GF-D8 (cell line): ENCODE results near the gene ATAT1.

Experiments
- DNase-seq: peaks from one replicate; lab custom pipeline; 2025; lab: John Stamatoyannopoulos, UW

The ATAT1 gene

DNA sequence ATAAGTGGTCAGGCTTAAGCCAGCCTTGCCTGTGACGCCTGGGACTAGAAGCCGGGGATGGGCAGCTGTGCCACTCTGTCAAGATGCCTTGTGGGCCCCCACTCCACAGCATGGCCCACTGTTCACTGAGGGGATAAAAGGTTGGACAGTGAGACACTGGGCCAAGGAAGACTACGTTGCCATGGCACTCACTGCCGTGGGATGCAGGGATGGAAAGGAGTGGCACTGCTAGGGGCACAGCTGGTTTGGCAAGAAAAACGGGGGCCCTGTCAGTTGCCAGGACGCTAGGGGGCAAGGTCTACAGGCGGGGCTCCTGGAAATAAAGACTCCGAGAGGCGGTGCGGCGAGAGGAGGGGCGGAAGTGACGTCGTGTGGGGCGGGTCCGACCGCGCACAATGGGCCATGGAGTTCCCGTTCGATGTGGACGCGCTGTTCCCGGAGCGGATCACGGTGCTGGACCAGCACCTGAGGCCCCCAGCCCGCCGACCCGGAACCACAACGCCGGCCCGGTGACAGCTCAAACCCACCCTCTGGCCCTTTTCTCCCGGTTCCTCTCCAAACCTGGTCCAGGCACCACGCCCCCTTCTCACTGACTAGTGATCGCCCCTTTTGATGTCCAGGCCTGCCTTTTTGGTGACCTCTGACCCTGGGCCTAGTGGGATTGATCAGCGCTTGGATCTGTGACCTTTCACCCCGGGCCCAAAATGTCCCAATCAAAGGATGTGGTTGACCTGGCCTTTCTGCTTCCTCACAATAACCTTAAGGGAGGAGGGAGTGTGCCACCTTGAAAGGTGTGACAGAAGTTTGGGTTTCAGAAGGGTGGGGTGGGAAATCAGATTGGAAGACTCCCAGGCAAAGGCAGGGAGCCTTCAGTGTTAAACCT lies at the start of gene ATAT1:
TSS of gene ATAT1 (plus strand) at position 391 of the 883 bp plus-strand sequence.
- no peak for DNase-seq

DNA sequence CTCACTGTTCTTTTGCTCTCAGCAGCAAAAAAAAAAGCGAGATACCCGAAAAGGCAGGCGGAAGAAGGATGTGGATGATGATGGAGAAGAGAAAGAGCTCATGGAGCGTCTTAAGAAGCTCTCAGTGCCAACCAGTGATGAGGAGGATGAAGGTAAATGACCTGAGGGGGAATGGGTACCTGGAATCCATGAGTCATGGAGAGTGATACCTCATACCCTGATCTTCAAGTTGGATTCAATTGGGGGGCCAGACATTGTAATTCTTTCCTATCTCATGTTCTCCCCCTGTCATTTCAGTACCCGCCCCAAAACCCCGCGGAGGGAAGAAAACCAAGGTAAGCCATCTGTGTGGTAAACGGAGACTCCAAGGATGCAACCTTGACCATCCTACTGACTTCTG lies 48.6 kb upstream of the ATAT1 start:
- DNase-seq: no peak

DNA sequence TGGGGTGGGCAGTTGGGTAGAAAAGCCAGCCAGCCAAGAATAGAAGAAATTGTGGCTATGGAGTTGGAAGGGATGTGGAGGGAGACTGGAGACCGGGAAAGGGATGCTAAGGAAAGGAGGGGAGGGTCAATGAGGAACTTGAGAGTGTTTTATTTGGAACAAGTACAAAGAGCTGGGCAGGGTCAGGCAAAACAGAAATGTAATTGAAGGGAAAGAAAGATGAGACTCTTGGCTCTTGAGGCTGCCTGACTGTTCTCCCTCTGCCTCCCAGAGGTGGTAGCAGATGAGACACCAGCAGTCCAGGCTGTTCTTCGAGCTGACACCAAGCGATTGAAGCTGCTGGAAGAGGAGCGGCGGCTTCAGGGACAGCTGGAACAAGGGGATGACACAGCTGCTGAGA lies 42.8 kb upstream of the ATAT1 start:
- DNase-seq: no peak

DNA sequence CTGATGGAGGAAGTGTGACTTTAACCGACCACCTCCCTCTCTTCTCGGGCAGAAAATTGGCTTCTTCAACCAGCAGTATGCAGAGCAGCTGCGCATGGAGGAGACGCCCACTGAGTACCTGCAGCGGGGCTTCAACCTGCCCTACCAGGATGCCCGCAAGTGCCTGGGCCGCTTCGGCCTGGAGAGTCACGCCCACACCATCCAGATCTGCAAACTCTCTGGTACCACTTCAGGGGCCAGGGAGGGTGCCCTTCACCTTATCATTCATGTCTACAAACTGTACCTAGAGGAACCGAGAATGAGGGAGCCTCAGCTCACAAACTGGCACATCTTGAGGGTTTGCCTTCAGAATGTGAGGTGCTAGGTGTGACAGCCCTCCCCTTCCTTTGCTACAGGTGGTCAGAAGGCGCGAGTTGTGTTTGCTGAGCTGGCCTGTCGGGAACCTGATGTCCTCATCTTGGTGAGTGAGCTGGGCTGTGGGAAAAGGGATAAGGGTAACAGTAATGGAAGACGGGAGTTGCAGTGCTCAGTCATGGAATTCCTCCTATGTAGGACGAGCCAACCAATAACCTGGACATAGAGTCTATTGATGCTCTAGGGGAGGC lies 36.8 kb upstream of the ATAT1 start:
- DNase-seq: no peak

DNA sequence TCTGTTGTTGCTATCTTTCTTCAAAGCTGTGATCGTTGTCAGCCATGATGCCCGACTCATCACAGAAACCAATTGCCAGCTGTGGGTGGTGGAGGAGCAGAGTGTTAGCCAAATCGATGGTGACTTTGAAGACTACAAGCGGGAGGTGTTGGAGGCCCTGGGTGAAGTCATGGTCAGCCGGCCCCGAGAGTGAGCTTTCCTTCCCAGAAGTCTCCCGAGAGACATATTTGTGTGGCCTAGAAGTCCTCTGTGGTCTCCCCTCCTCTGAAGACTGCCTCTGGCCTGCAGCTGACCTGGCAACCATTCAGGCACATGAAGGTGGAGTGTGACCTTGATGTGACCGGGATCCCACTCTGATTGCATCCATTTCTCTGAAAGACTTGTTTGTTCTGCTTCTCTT lies 36.2 kb upstream of the ATAT1 start:
- DNase-seq: no peak

DNA sequence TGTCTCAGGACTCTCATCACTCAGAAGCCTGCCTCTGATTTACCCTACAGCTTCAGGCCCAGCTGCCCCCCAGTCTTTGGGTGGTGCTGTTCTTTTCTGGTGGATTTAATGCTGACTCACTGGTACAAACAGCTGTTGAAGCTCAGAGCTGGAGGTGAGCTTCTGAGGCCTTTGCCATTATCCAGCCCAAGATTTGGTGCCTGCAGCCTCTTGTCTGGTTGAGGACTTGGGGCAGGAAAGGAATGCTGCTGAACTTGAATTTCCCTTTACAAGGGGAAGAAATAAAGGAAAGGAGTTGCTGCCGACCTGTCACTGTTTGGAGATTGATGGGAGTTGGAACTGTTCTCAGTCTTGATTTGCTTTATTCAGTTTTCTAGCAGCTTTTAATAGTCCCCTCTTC lies 35.7 kb upstream of the ATAT1 start:
- DNase-seq: no peak

DNA sequence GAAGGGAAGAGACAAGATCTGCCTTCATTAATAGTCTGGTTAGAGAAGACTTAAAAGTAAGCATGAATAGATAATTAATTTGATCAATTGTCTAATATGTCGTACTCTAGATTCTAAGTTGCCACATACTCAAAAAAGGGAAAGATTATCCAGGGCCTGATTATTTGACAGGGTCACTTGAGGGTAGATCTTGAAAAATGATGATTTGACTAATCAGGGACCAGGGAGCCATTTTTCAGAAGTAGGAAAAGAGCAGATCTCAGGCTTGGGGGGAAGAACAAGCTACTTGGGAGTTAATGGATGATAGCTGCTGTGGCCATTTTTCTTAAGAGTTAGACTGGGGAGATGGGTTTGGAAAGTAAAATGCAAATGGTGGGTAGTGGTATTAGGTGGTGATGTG lies 34.4 kb upstream of the ATAT1 start:
- no peak for DNase-seq

DNA sequence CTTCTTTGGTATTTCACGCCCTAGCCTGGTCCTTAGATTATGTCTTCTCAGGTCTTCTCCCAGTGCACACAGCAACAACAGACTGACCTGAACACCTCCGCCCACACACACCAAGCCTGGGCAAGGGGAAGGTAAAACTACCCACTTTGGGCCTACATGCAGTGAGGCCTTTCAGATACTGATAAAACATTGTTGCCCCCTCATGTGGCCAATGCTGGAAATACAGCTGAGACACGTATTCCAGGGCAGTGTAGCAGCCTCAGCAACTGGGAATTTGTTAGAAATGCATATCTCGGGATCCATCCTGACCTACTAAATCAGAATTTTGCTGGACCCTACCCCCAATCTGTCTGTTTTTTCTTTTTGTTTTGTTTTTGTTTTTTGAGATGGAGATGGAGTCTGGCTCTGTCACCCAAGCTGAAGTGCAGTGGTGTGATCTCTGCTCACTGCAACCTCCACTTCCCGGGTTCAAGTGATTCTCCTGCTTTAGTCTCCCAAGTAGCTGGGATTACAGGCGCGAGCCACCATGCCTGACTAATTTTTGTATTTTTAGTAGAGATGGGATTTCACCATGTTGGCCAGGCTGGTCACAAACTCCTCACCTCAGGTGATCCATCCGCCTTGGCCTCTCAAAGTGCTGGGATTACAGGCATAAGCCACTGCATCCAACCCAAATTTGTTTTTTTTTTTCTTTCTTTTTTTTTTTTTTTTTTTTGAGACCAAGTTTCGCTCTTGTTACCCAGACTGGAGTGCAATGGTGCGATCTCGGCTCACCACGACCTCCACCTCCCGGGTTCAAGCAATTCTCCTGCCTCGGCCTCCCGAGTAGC lies 29.1 kb upstream of the ATAT1 start:
- DNase-seq: peak; percentile 16

DNA sequence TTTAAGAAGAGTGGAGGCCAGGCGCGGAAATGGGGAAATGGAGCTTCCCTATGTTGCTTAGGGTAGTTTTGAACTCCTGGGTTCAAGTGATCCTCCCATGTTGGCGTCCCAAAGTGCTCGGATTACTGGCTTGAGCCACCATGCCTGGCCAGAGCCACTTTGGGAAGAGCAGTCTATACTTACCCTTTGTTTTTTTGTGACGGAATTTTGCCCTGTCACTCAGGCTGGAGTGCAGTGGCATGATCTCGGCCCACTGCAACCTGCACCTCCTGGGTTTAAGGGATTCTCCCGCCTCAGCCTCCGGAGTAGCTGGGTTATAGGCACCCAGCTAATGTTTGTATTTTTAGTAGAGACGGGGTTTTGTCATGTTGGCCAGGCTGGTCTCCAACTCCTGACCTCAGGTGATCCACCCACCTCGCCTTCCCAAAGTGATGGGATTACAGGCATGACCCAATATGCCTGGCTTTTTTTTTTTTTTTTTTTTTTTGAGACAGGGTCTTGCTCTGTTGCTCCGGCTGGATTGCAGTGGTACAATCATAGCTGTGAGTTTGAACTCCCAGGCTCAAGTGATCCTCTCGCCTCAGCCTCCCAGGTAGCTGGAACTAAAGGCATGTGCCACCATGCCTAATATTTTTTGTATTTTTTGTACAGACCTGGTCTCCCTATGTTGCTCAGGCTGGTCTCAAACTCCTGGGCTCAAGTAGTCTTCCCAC lies 27.6 kb upstream of the ATAT1 start:
- DNase-seq: no peak

DNA sequence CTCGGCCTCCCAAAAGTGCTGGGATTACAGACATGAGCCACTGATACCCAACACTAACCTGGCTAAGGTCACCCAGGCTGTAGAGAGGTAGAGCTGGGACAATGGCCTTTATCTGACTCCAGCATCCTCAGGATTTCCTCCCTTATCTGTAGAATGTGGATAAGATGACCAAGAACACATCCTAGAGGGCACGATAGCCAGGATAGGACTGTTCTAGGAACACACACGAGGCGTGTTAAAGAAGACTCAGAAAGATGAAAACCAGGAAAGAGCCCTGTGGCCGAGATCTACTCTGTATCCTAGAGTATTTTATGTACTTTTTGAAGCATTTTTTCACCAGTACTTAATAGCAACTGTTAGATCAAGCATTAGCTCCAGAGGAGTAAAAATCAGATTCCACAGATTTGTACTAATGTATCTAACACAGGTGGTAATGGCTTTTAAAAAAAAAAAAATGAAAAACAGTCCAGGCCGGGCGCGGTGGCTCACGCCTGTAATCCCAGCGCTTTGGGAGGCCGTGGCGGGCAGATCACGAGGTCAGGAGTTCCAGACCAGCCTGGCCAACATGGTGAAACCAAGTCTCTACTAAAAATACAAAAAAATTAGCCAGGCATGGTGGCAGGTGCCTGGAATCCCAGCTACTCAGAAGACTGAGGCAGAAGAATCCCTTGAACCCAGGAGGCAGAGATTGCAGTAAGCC lies 26.9 kb upstream of the ATAT1 start:
- no peak for DNase-seq

DNA sequence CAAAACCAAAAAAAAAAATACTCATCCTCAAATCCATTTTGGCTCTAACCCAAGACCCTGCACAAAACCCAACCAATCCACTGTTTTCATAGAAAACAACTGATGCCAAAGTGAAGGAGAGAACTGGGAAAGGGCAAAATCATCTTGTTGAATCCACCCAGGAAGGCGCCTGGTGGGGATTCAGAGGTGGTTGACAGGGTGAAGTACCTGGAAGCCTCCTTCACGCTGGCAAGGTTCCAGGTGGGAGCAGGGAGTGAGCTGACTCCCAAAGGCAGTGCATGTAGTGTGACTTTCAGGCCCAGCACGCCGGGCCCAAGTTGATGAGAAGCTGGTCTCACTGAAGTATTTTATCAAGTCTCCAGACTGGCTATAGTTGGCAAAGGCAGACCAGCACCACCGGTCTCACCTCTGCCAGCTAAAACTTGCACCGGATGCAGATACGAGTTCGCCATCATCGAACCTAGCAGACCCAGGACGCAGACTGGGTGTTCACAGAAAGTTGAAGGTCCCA lies 26.2 kb upstream of the ATAT1 start:
- no peak for DNase-seq

DNA sequence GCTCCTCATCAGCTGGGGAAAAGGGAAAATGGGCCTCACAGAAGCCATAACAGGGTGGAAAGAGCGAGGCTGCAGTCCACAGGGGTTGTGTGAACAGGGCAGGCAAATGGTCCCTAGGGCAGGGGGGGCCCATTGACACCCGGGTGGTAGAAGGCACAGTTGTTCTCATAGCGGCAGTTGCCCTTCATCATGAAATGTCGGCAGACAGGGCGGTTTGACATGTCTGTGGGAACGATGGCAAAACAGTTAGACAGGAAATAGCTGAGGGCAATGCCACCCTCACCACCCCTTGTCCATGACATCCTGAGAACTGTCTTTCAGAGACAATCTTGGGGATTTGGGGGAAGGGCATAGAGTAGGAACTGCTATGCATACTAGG lies 25.2 kb upstream of the ATAT1 start:
- DNase-seq: no peak

DNA sequence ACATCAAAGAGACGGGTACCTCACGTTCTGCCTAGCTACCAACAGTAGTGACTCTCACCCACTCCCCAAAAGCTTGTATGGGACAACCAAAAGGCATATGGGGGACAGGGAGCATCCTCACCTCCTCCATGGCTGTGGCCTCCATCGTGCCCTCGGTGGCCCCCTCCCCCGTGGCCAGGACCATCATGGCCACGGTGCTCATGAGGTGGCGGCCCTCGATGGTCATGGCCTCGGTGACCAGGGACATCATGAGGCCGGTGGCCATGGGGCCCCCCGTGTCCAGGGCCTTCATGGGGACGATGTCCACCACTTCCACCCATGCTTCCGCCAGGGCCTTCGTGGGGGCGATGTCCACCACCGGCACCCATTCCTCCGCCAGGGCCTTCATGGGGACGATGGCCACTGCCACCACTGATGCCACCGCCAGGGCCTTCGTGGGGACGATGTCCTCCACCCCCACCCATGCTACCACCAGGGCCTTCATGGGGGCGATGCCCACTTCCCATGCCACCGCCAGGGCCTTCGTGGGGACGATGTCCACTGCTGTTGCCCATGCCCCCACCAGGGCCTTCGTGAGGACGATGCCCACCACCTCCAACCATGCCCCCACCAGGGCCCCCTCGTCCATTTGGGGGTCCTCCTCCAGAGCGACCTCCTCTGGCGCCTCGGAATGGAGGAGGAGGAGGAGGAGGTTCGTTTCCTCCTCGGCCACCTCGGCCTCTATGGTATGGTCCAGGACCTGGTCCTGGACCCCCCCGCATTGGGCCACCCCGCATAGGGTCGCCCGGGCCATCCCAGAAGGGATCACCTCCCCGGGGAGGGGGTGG lies 24.6 kb upstream of the ATAT1 start:
- no peak for DNase-seq

DNA sequence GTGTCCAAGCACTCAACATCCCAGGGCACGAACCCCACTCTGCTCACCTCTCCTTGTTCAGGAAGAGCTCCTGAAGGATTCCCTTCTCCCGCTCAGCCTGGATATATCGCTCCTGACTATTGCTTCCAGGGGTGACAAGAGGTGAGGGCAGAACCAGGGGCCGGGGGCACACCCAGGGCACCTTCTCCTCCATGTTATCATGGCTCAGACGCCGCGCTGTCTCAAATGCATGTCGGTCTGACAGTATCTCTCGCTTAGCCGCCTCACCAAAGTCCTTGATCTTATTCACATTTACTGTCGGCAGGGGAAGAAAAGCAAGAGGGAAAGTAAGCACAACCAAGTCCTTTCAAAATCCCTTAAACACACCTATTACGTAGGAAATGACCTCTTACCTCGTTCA lies 22.7 kb upstream of the ATAT1 start:
- no peak for DNase-seq

DNA sequence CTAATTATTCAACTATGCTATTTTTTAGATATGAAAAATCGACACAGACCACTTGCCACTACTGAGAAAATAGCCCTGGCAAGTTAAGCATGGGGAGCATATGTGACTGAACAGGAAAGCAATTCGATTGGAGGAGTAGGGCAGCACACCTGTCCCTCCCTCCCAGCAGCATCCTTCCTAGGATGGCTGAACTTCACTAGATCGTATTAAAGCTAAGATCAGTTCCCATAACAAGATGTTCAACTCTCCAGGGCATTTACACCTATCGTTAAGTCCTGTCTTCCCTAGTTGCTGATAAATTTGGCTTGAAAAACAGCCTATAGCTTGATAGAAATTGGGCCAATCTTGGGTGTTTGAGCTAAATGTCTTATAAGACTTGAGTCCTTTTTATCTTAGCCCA lies 16.6 kb upstream of the ATAT1 start:
- no peak for DNase-seq

DNA sequence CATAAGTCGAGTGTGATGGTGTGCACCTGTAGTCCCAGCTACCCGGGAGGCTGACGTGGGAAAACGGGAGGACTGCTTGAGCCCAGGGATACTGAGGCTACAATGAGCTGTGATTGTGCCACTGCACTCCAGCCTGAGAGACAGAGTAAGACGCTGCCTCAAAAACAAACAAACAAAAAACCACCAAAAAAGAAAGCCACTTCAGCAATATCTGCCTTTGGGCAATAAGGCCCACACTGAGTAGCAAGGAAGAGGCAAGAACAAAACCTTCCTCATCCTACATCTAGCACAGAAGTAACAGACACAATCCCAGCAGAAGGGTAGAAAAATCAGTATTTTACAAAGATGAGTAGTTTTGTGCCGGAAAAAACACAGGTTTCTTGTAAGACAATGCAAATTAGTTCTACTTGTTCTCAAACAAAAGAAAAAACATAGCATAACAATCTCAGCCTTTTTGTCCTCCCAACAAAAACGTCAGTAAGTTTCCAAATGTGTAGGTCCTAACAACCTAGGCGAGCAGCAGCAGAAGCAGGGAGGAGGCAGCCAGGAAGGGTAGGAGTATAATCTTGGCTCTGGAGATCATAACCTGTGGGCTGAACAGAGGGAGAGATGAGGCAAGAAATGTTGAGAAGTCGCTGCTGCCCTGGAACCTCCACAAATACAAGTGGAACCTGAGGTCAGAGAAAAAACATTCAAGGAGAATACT lies 15.4 kb upstream of the ATAT1 start:
- no peak for DNase-seq

DNA sequence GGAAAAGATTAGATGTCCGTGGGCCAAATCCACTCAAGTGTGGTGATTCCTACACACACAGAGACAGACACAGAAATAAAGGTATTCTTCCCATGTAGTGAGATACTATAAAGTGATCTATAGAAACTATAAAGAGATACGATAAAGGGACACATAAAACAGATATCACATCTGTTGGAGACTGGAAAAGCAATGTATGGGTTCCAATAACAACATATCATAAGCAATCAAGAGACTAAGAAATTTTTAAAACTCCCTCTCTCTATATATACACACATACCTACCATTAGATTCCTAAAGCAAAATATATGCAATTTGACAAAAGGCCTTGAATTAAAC lies 14.8 kb upstream of the ATAT1 start:
- no peak for DNase-seq

DNA sequence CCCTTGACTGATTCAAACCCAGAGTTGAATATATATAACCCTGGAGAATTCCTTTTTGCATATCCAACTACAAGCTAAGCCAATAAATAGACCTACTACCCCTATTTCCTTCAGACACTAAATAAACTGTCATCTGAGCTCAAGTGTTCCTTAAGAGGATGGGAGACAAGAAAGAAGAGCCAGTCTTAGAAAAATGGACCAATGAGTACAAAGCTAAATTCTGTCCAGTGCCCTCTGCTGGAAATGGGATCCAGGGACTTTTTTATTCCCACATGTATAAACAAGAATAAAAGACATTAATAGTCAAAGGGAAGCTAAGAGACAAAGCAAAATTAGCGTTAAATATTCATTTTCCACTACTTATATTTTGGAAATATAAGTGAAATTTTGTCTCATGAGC lies 14.5 kb upstream of the ATAT1 start:
- no peak for DNase-seq

DNA sequence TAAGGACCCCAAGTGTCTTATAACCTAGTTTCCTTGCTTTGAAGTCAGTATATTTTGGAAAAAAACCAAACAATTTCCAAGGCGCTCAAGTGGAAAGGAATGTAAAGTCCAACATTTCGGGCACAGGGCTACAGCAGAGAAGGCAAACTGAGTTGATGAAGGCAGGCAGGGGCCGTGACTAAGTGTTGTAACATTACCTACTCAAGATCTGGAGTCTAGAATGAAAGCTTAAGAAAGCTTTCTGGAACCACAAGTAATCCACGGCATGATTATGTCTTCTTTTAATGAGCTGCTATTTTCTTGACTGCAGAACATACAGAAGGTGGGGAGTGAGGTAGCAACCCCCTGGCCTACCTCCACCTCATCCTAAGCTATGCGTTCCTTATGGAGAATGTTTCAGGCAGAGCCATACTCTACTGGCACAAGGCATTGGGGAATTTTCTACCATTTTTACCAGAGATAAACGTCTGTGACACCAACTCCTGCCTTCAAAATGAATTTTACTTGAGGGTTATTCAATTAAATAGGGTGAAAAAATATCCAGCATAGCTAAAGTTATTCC lies 13.9 kb upstream of the ATAT1 start:
- no peak for DNase-seq
